SK-N-SH (cell line): ENCODE results near the gene GSC2. TPM values are rescaled to one million over a fixed set of nuclear protein-coding genes. Genes with fewer than 3 reads are reported as not detected.

ENCODE experiments used
- CTCF ChIA-PET: fragments of 300-600, 350-600 bp; formaldehyde crosslinking; extraction: SDS; loops from one replicate; lab custom pipeline; 2021; lab: Yijun Ruan, JAX
- POLR2A ChIA-PET: fragments of 350-600 bp; sonication (Branson Sonifier 250); formaldehyde crosslinking; extraction: SDS; loops from one replicate; lab custom pipeline; 2020; ENCODE audit warnings: antibody characterized with exemption, inconsistent platforms; lab: Yijun Ruan, JAX
- DNase-seq: peaks from one replicate; pipeline ENCODE4 v3.0.0; 2012
- H2AFZ ChIP-seq: fragments of 200-600 bp; sonication (generic); 2 replicates; pipeline ENCODE4 v1.8.1; 2016; ENCODE audit warnings: antibody characterized with exemption, mild to moderate bottlenecking, low read depth
- H3F3A ChIP-seq: fragments of 200-600 bp; sonication (generic); replicated peaks from 2 replicates; pipeline ENCODE3; 2016; ENCODE audit warnings: antibody characterized with exemption, mild to moderate bottlenecking; ENCODE audit not compliant: insufficient read depth
- H3K27ac ChIP-seq, 2 experiments: fragments of 200-500 bp in 1 of 2; fragments of 200-600 bp in 1 of 2; sonication (Bioruptor generic) in 1 of 2; sonication (generic), shearing (Covaris generic) in 1 of 2; 2 replicates each; pipeline versions ENCODE4 v1.5.1 to v1.6.1; 2014 to 2016; ENCODE audit warnings: low read depth in 2 of 2, inconsistent platforms in 1 of 2, low read length in 1 of 2, mild to moderate bottlenecking in 1 of 2, mixed read lengths in 1 of 2
- H3K27me3 ChIP-seq: fragments of 200-600 bp; sonication (generic), shearing (Covaris generic); 2 replicates; pipeline ENCODE4 v1.6.1; 2016; ENCODE audit warnings: mixed run types; ENCODE audit not compliant: insufficient read depth
- H3K36me3 ChIP-seq, 2 experiments: fragments of 200-500 bp in 1 of 2; fragments of 200-600 bp in 1 of 2; sonication (Bioruptor generic) in 1 of 2; sonication (generic) in 1 of 2; replicated peaks in 1 of 2; 2 replicates each; pipeline versions ENCODE3 to v1.5.1; 2014 to 2016; ENCODE audit warnings: low read length in 1 of 2, mild to moderate bottlenecking in 1 of 2; ENCODE audit not compliant: insufficient read depth in 2 of 2, control insufficient read depth in 1 of 2
- H3K4me1 ChIP-seq, 2 experiments: fragments of 200-500 bp in 1 of 2; fragments of 200-600 bp in 1 of 2; sonication (Bioruptor generic) in 1 of 2; sonication (generic), shearing (Covaris generic) in 1 of 2; 2 replicates each; pipeline versions ENCODE4 v1.5.1 to v1.6.1; 2014 to 2016; ENCODE audit warnings: low read depth in 1 of 2, low read length in 1 of 2, mixed run types in 1 of 2; ENCODE audit not compliant: insufficient read depth in 2 of 2, control insufficient read depth in 1 of 2
- H3K4me2 ChIP-seq: fragments of 200-600 bp; sonication (generic), shearing (Covaris generic); 2 replicates; pipeline ENCODE4 v1.6.1; 2017; ENCODE audit warnings: mixed run types
- H3K4me3 ChIP-seq, 2 experiments: fragments of 200-500 bp in 1 of 2; fragments of 200-600 bp in 1 of 2; sonication (Bioruptor generic) in 1 of 2; sonication (generic), shearing (Covaris generic) in 1 of 2; 2 replicates each; pipeline versions ENCODE4 v1.5.1 to v1.8.1; 2014 to 2016; ENCODE audit warnings: low read depth in 2 of 2, inconsistent platforms in 1 of 2, low read length in 1 of 2, mild to moderate bottlenecking in 1 of 2, mixed read lengths in 1 of 2, moderate library complexity in 1 of 2
- H3K79me2 ChIP-seq: fragments of 200-600 bp; sonication (generic); 2 replicates; pipeline ENCODE4 v1.8.1; 2017; ENCODE audit warnings: mild to moderate bottlenecking; ENCODE audit not compliant: insufficient read depth
- H3K9ac ChIP-seq: fragments of 200-600 bp; sonication (generic); 2 replicates; pipeline ENCODE4 v1.6.1; 2017; ENCODE audit warnings: mixed run types
- H3K9me2 ChIP-seq: fragments of 200-600 bp; sonication (generic); 2 replicates; pipeline ENCODE4 v1.6.1; 2017; ENCODE audit warnings: mixed run types
- H3K9me3 ChIP-seq: fragments of 200-600 bp; sonication (generic); 2 replicates; pipeline ENCODE4 v1.6.1; 2017; ENCODE audit warnings: mixed run types, mild to moderate bottlenecking, moderate library complexity
- H4K20me1 ChIP-seq: fragments of 200-600 bp; sonication (generic); 2 replicates; pipeline ENCODE4 v1.6.1; 2017; ENCODE audit warnings: mild to moderate bottlenecking, mixed run types; ENCODE audit not compliant: insufficient read depth
- CHD2 ChIP-seq: fragments of 150-350 bp; IDR thresholded peaks from 2 replicates; pipeline ENCODE4 v1.6.1; 2018; ENCODE audit warnings: low read length; ENCODE audit not compliant: partially characterized antibody
- ELF1 ChIP-seq: IDR thresholded peaks from 2 replicates; pipeline ENCODE4 v1.4.0; 2012
- EP300 ChIP-seq, 2 experiments: IDR thresholded peaks; 2 replicates each; pipeline versions ENCODE4 v1.4.0 to v1.6.1; 2012; ENCODE audit warnings: borderline replicate concordance in 1 of 2, low read depth in 1 of 2, low read length in 1 of 2
- EZH2phosphoT487 ChIP-seq: fragments of 200-600 bp; sonication (generic); IDR thresholded peaks from 2 replicates; pipeline ENCODE4 v1.6.1; 2017; ENCODE audit warnings: low read depth, mixed run types, mild to moderate bottlenecking, antibody characterized with exemption, moderate library complexity, borderline replicate concordance
- NFIC ChIP-seq: IDR thresholded peaks from 2 replicates; pipeline ENCODE4 v1.4.0; 2012; ENCODE audit warnings: borderline replicate concordance
- NRF1 ChIP-seq: IDR thresholded peaks from 2 replicates; pipeline ENCODE4 v1.6.1; 2012; ENCODE audit warnings: low read depth, mild to moderate bottlenecking, low read length
- RCOR1 ChIP-seq: fragments of 150-350 bp; IDR thresholded peaks from 2 replicates; pipeline ENCODE4 v1.6.1; 2017; ENCODE audit warnings: antibody characterized with exemption, low read length
- RFX5 ChIP-seq: IDR thresholded peaks from 2 replicates; pipeline ENCODE4 v1.6.1; 2012; ENCODE audit warnings: mild to moderate bottlenecking, improper control_type of control experiment, low read length
- RXRA ChIP-seq: IDR thresholded peaks from 2 replicates; pipeline ENCODE4 v1.4.0; 2012; ENCODE audit warnings: low read depth, mild to moderate bottlenecking, borderline replicate concordance
- SIN3A ChIP-seq: IDR thresholded peaks from 2 replicates; pipeline ENCODE4 v1.6.1; 2012; ENCODE audit warnings: low read depth, mild to moderate bottlenecking, low read length, moderate library complexity, borderline replicate concordance
- TEAD4 ChIP-seq: IDR thresholded peaks from 2 replicates; pipeline ENCODE4 v1.4.0; 2012; ENCODE audit warnings: mild to moderate bottlenecking, borderline replicate concordance; ENCODE audit not compliant: insufficient read depth
- WGBS: methylation state at CpG from one replicate; pipeline ENCODE4 v1.1.6; 2017; ENCODE audit warnings: low lambda C conversion rate; 5-methylcytosine and 5-hydroxymethylcytosine counted together
- polyA plus RNA-seq, 3 experiments: library from polyadenylated mRNA; depleted of rRNA; stranded (reverse); fragments of >200 nt; gene quantifications; 2 replicates each; pipeline ENCODE4 v1.2.3, GENCODE V29; 2012
- TF ChIP-seq, protein P1 (sequence below): fragments of 150-350 bp; IDR thresholded peaks from 2 replicates; pipeline ENCODE4 v1.6.1; 2016; ENCODE audit warnings: mild to moderate bottlenecking, low read depth, low read length
- TF ChIP-seq, protein P2 (sequence below): IDR thresholded peaks from 2 replicates; pipeline ENCODE4 v1.4.0; 2012; ENCODE audit warnings: low read depth
- TF ChIP-seq, protein P3 (sequence below): IDR thresholded peaks from 2 replicates; pipeline ENCODE4 v1.4.0; 2012; ENCODE audit warnings: low read depth, borderline replicate concordance
- TF ChIP-seq, protein P4 (sequence below): fragments of 200-600 bp; sonication (generic); IDR thresholded peaks from 2 replicates; pipeline ENCODE4 v1.6.1; 2017; ENCODE audit warnings: antibody characterized with exemption, mild to moderate bottlenecking, moderate library complexity

The GSC2 gene
- polyA plus RNA-seq, 1 of the 3 experiments (the other 2 are of a cell fraction), result not detected

DNA sequence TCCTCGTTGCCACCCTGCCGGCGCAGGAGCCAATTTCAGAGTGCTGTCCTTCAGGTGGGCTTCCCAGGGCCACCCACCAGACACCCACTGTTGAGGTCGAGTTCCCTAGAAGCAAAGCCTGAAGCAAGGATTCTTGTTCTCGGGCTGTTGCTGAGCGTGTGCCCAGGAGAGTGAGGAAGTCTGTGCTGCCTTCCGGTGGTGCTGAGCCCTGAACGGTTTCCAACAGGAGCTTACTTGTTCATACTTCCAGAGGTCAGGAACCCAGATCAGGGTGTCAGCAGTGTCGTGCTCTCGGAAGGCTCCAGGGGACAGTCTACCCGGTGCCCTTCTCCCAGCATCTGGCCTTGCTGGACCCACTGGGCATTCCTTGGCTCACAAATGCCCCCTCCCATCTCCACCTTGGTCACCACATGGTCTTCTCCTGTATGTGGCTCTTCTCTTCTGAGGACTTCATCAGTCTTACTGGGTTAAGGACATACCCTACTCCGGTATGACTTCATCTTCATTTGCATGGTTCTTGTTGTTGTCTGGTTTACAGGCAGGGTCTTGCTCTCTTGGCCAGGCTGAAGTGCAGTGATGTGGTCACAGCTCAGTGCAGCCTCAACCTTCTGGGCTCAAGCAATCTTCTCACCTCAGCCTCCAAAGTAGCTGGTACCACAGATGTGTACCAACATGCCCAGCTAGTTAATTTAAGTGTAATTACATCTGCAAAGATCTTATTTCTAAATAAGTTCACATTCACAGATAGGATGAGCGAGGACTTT lies 17.2 kb upstream of the GSC2 start:
- POLR2A ChIA-PET, result no interaction called here
- H3K4me2 ChIP-seq, result no peak overlapping the region
- H3K27ac ChIP-seq, result no peak overlapping the region
- no peak overlapping the region for H3K4me3 ChIP-seq
- CTCF ChIA-PET, result interaction anchor here (1.1 to 2.8 kb wide), 2 partner anchors 10 to 23 kb away, joined by 4 to 10 read pairs; partner anchors contain the start of gene ESS2
- DNase-seq, result no peak
- WGBS, result 5% methylated on average over 10 of the region's 13 CpGs
- H4K20me1 ChIP-seq, result no peaks in the 10 kb centered on the region
- no peaks in the 10 kb centered on the region for H3F3A ChIP-seq
- H3K79me2 ChIP-seq, result peaks cover 9% of the 10 kb centered on the region
- no peaks in the 10 kb centered on the region for H3K9me3 ChIP-seq
- peaks cover 39% of the 10 kb centered on the region for H3K27me3 ChIP-seq
- H2AFZ ChIP-seq, result no peak overlapping the region
- H3K4me1 ChIP-seq, result peaks cover 4 to 12% of the 10 kb centered on the region in 2 experiments; a peak in 2 of 4 replicates
- TF ChIP-seq NRF1 (no peak), RXRA (no peak), ELF1 (no peak), RFX5 (no peak), RCOR1 (no peak), CHD2 (no peak)
- TF ChIP-seq, protein P1, sequence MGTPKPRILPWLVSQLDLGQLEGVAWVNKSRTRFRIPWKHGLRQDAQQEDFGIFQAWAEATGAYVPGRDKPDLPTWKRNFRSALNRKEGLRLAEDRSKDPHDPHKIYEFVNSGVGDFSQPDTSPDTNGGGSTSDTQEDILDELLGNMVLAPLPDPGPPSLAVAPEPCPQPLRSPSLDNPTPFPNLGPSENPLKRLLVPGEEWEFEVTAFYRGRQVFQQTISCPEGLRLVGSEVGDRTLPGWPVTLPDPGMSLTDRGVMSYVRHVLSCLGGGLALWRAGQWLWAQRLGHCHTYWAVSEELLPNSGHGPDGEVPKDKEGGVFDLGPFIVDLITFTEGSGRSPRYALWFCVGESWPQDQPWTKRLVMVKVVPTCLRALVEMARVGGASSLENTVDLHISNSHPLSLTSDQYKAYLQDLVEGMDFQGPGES, result no peak
- TF ChIP-seq, protein P2, sequence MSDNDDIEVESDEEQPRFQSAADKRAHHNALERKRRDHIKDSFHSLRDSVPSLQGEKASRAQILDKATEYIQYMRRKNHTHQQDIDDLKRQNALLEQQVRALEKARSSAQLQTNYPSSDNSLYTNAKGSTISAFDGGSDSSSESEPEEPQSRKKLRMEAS, result no peak
- TF ChIP-seq, protein P3, sequence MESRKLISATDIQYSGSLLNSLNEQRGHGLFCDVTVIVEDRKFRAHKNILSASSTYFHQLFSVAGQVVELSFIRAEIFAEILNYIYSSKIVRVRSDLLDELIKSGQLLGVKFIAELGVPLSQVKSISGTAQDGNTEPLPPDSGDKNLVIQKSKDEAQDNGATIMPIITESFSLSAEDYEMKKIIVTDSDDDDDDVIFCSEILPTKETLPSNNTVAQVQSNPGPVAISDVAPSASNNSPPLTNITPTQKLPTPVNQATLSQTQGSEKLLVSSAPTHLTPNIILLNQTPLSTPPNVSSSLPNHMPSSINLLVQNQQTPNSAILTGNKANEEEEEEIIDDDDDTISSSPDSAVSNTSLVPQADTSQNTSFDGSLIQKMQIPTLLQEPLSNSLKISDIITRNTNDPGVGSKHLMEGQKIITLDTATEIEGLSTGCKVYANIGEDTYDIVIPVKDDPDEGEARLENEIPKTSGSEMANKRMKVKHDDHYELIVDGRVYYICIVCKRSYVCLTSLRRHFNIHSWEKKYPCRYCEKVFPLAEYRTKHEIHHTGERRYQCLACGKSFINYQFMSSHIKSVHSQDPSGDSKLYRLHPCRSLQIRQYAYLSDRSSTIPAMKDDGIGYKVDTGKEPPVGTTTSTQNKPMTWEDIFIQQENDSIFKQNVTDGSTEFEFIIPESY, result no peak
- H3K9me2 ChIP-seq, result no peaks in the 10 kb centered on the region
- no peaks in the 10 kb centered on the region for H3K36me3 ChIP-seq
- no peak overlapping the region for H3K9ac ChIP-seq

DNA sequence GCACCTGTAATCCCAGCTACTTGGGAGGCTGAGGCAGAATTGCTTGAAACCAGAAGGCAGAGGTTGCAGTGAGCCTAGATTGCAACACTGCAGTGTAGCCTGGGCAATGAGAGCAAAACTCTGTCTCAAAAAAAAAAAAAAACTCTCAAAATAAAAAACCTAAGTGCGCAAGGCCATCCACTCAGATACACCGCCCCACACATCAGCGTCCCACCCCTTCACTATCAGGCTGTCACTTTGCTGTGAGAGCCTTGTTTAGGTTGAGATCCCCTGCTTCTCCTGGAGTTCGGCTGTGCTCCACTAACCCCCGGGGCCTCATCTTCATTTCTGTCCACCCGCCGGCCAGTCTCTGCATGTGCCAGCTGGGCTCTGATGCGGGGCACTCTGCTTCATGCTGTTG lies 16.3 kb upstream of the GSC2 start:
- TF ChIP-seq, protein P1, result no peak
- TF ChIP-seq TEAD4, result no peak
- TF ChIP-seq, protein P4, sequence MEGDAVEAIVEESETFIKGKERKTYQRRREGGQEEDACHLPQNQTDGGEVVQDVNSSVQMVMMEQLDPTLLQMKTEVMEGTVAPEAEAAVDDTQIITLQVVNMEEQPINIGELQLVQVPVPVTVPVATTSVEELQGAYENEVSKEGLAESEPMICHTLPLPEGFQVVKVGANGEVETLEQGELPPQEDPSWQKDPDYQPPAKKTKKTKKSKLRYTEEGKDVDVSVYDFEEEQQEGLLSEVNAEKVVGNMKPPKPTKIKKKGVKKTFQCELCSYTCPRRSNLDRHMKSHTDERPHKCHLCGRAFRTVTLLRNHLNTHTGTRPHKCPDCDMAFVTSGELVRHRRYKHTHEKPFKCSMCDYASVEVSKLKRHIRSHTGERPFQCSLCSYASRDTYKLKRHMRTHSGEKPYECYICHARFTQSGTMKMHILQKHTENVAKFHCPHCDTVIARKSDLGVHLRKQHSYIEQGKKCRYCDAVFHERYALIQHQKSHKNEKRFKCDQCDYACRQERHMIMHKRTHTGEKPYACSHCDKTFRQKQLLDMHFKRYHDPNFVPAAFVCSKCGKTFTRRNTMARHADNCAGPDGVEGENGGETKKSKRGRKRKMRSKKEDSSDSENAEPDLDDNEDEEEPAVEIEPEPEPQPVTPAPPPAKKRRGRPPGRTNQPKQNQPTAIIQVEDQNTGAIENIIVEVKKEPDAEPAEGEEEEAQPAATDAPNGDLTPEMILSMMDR, result no peak
- TF ChIP-seq EZH2phosphoT487, result no peak
- no peak for TF ChIP-seq EP300 (IDR thresholded peaks at IDR 0.05; ENCODE audit: borderline replicate concordance in 1 of 2, low read depth in 1 of 2, low read length in 1 of 2)
- no peak for TF ChIP-seq NFIC
- no peak for TF ChIP-seq SIN3A
- TF ChIP-seq, all 33 proteins: peak for 0
- 7% methylated on average over 5 of the region's 8 CpGs for WGBS
- Histone ChIP-seq H4K20me1 (no peaks in the 10 kb centered on the region), H3K27ac (no peak overlapping the region), H3K4me1 (peaks cover 4 to 10% of the 10 kb centered on the region in 2 experiments; a peak in 2 of 4 replicates), H3K9ac (no peak overlapping the region), H3K27me3 (peaks cover 39% of the 10 kb centered on the region), H3K36me3 (no peaks in the 10 kb centered on the region), H3K4me3 (no peak overlapping the region), H3K9me2 (no peaks in the 10 kb centered on the region), H3K9me3 (no peaks in the 10 kb centered on the region), H3K79me2 (peaks cover under 1% of the 10 kb centered on the region; the same call in 1 of the 2 replicates), H3K4me2 (no peak overlapping the region), H2AFZ (no peak overlapping the region), H3F3A (no peaks in the 10 kb centered on the region)
- no peak for DNase-seq
- ChIA-PET CTCF (interaction anchor here (2.8 kb wide), 1 partner anchor 22 kb away, joined by 10 read pairs; the partner anchor contains the start of gene ESS2), POLR2A (no interaction called here)
